Smooth muscle cell (in vitro differentiated cells): Measurements from ENCODE around the gene ITGB3BP. TPM values are rescaled to one million over a fixed set of nuclear protein-coding genes. Genes with fewer than 3 reads are reported as not detected.

Source experiments
- DNase-seq: peaks from one replicate; lab custom pipeline; 2025; ENCODE audit not compliant: unreplicated experiment; lab: John Stamatoyannopoulos, UW
- H2AFZ ChIP-seq: fragments of 200-600 bp; sonication (generic); 2 replicates; pipeline ENCODE4 v1.6.0; 2016; ENCODE audit warnings: antibody characterized with exemption, low read depth, mild to moderate bottlenecking
- H3F3A ChIP-seq: fragments of 200-600 bp; sonication (generic); 2 replicates; pipeline ENCODE4 v1.6.0; 2017; ENCODE audit warnings: antibody characterized with exemption, low read depth
- H3K27ac ChIP-seq: fragments of 200-600 bp; sonication (generic); 2 replicates; pipeline ENCODE4 v1.5.1; 2016; ENCODE audit warnings: low read depth, mild to moderate bottlenecking
- H3K27me3 ChIP-seq: fragments of 200-600 bp; sonication (generic); 2 replicates; pipeline ENCODE4 v1.6.1; 2016; ENCODE audit warnings: low read depth, mild to moderate bottlenecking
- H3K36me3 ChIP-seq: fragments of 200-600 bp; sonication (generic); 2 replicates; pipeline ENCODE4 v1.5.1; 2016; ENCODE audit warnings: low read depth
- H3K4me1 ChIP-seq: fragments of 200-600 bp; sonication (generic); 2 replicates; pipeline ENCODE4 v1.5.1; 2016; ENCODE audit warnings: low read depth
- H3K4me2 ChIP-seq: fragments of 200-600 bp; sonication (generic); 2 replicates; pipeline ENCODE4 v1.6.0; 2016; ENCODE audit warnings: mild to moderate bottlenecking
- H3K4me3 ChIP-seq: fragments of 200-600 bp; sonication (generic); 2 replicates; pipeline ENCODE4 v1.5.1; 2016; ENCODE audit warnings: mild to moderate bottlenecking
- H3K79me2 ChIP-seq: fragments of 200-600 bp; sonication (generic); 2 replicates; pipeline ENCODE4 v1.6.0; 2016; ENCODE audit warnings: low read depth, mild to moderate bottlenecking
- H3K9ac ChIP-seq: fragments of 200-600 bp; sonication (generic); 2 replicates; pipeline ENCODE4 v1.6.0; 2016; ENCODE audit warnings: low read depth
- H3K9me3 ChIP-seq: fragments of 200-600 bp; sonication (generic); replicated peaks from 2 replicates; pipeline ENCODE4 v1.5.1; 2016; ENCODE audit warnings: low read depth
- H4K20me1 ChIP-seq: fragments of 200-600 bp; sonication (generic); 2 replicates; pipeline ENCODE4 v1.6.0; 2016; ENCODE audit warnings: low read depth
- CTCF ChIP-seq: fragments of 200-600 bp; sonication (generic); IDR thresholded peaks from 2 replicates; pipeline ENCODE4 v1.5.1; 2017; ENCODE audit warnings: borderline replicate concordance, mild to moderate bottlenecking, antibody characterized with exemption; ENCODE audit not compliant: insufficient read depth, poor library complexity, severe bottlenecking
- WGBS: methylation state at CpG from one replicate; pipeline ENCODE4 v1.1.7; 2016; ENCODE audit warnings: low lambda C conversion rate; 5-methylcytosine and 5-hydroxymethylcytosine counted together
- polyA plus RNA-seq: library from polyadenylated mRNA; unstranded; fragments of >200 nt; fragmentation: Nextera tagmentation; extraction: Ambion mirVana; gene quantifications from 2 replicates; pipeline ENCODE4 v1.2.1, GENCODE V29; 2016
- total RNA-seq: library from RNA; depleted of rRNA; stranded (reverse); fragments of >200 nt; gene quantifications from 2 replicates; pipeline ENCODE4 v1.2.3, GENCODE V29; 2014

Gene ITGB3BP
- total and polyA plus RNA-seq, 2 experiments from 2014 or later = 27.7 to 35.5 TPM

DNA sequence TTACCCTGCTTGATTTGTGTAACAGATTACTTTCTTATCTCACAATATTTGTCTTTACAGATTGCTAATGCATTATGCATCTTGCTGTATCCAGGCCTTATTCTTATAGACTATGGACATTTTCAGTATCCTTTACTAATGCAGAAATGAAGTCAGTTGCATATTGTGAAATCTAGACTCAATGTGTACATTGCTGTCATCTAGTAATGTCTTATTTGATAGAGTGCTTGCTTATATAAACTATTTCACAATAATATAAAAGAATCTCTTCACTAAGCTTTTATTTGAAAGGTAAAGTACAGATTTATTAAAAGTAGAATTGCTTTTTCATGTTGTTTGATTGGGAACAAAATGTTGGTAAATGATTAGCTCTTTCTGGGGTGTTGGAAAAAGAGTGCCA, 116.0 kb downstream of the ITGB3BP start:
- H3K4me1 ChIP-seq = no peaks in the 10 kb centered on the region
- H2AFZ ChIP-seq = no peak overlapping the region
- H3K4me2 ChIP-seq = no peak overlapping the region
- no peaks in the 10 kb centered on the region for H4K20me1 ChIP-seq
- TF ChIP-seq CTCF = no peak
- H3K9ac ChIP-seq = no peak overlapping the region
- no peak for DNase-seq
- no peaks in the 10 kb centered on the region for H3K9me3 ChIP-seq
- H3K27ac ChIP-seq = no peak overlapping the region
- H3K4me3 ChIP-seq = no peak overlapping the region
- no peaks in the 10 kb centered on the region for H3K36me3 ChIP-seq
- no peaks in the 10 kb centered on the region for H3F3A ChIP-seq
- no peaks in the 10 kb centered on the region for H3K27me3 ChIP-seq
- no peaks in the 10 kb centered on the region for H3K79me2 ChIP-seq

GRCh38 chr1:63405987-63406386, 117.0 kb downstream of the ITGB3BP start:
- no peak overlapping the region for H3K4me2 ChIP-seq
- H3K27ac ChIP-seq = no peak overlapping the region

DNA sequence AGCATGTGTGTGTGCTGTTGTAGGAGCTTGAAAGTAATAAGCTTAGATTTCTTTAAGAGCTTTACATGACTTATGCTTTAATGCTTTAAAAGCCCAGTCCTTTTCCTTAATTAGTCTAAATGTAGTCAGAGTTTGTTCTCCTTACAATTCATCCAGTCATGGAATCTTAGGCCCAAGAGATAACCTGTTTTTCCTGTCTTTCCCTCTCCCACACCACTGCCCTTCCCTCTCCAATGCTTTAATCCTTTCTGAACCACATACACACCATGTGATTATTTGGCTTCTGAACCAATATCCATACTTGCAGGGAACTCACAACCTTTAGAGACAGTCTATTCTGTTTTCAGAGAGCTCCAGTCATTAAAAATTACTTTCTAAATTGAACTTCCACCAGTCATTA, 118.0 kb downstream of the ITGB3BP start:
- TF ChIP-seq CTCF = no peak
- no peaks in the 10 kb centered on the region for H3K36me3 ChIP-seq
- no peak for DNase-seq
- H2AFZ ChIP-seq = no peak overlapping the region
- H4K20me1 ChIP-seq = no peaks in the 10 kb centered on the region
- H3F3A ChIP-seq = no peaks in the 10 kb centered on the region
- no peak overlapping the region for H3K27ac ChIP-seq
- no peaks in the 10 kb centered on the region for H3K27me3 ChIP-seq
- H3K4me1 ChIP-seq = no peaks in the 10 kb centered on the region
- no peaks in the 10 kb centered on the region for H3K9me3 ChIP-seq
- no peak overlapping the region for H3K4me2 ChIP-seq
- no peak overlapping the region for H3K9ac ChIP-seq
- H3K79me2 ChIP-seq = no peaks in the 10 kb centered on the region
- no peak overlapping the region for H3K4me3 ChIP-seq

More at GRCh38 chr1:63405987-63406386, 117.0 kb downstream of the ITGB3BP start:
- no peaks in the 10 kb centered on the region for H3K9me3 ChIP-seq
- TF ChIP-seq CTCF = no peak
- H3K36me3 ChIP-seq = no peaks in the 10 kb centered on the region
- H3K4me3 ChIP-seq = no peak overlapping the region
- no peaks in the 10 kb centered on the region for H3K27me3 ChIP-seq
- no peaks in the 10 kb centered on the region for H4K20me1 ChIP-seq
- no peaks in the 10 kb centered on the region for H3F3A ChIP-seq
- no peaks in the 10 kb centered on the region for H3K4me1 ChIP-seq
- no peak overlapping the region for H2AFZ ChIP-seq
- DNase-seq = no peak
- no peak overlapping the region for H3K9ac ChIP-seq
- H3K79me2 ChIP-seq = no peaks in the 10 kb centered on the region

- Histone ChIP-seq H3K4me2 (no peak overlapping the region), H3K9me3 (no peaks in the 10 kb centered on the region), H3K4me1 (no peaks in the 10 kb centered on the region), H3K27me3 (no peaks in the 10 kb centered on the region), H3K36me3 (no peaks in the 10 kb centered on the region), H3K9ac (no peak overlapping the region), H4K20me1 (no peaks in the 10 kb centered on the region), H3F3A (no peaks in the 10 kb centered on the region), H3K79me2 (no peaks in the 10 kb centered on the region), H3K27ac (no peak overlapping the region), H2AFZ (no peak overlapping the region), H3K4me3 (no peak overlapping the region)
- WGBS = 77% methylated on average over 3 of the region's 3 CpGs
- DNase-seq = no peak
- TF ChIP-seq CTCF = no peak
These were observed 119.6 kb downstream of the ITGB3BP start for GRCh38 chr1:63403386-63403785.
